ENCODE data around the gene RAD21L1.

RAD21L1 gene

GRCh38 chr20:1274485-1275311 lies 48.9 kb downstream of the RAD21L1 start:
- in situ Hi-C loops (cut with MboI; ENCODE audit: low pct_unique_long_range_greater_than_20kb, low sequenced_read_pairs, unreplicated experiment): no loop called here
- no peak for TF ChIP-seq CTCF (IDR thresholded peaks at IDR 0.05; ENCODE audit: extremely low read depth, insufficient read depth, missing control alignments)

GRCh38 chr20:1275919-1276318 lies 50.1 kb downstream of the RAD21L1 start:
- DNase-seq (ENCODE audit: low spot score): no peak
- TF ChIP-seq CTCF (IDR thresholded peaks at IDR 0.05; ENCODE audit: extremely low read depth, insufficient read depth, missing control alignments): no peak
- in situ Hi-C loops (cut with MboI; ENCODE audit: low pct_unique_long_range_greater_than_20kb, low sequenced_read_pairs, unreplicated experiment): no loop called here

More at GRCh38 chr20:1274485-1275311, 48.9 kb downstream of the RAD21L1 start:
- no peak for DNase-seq (ENCODE audit: low spot score)

DNA sequence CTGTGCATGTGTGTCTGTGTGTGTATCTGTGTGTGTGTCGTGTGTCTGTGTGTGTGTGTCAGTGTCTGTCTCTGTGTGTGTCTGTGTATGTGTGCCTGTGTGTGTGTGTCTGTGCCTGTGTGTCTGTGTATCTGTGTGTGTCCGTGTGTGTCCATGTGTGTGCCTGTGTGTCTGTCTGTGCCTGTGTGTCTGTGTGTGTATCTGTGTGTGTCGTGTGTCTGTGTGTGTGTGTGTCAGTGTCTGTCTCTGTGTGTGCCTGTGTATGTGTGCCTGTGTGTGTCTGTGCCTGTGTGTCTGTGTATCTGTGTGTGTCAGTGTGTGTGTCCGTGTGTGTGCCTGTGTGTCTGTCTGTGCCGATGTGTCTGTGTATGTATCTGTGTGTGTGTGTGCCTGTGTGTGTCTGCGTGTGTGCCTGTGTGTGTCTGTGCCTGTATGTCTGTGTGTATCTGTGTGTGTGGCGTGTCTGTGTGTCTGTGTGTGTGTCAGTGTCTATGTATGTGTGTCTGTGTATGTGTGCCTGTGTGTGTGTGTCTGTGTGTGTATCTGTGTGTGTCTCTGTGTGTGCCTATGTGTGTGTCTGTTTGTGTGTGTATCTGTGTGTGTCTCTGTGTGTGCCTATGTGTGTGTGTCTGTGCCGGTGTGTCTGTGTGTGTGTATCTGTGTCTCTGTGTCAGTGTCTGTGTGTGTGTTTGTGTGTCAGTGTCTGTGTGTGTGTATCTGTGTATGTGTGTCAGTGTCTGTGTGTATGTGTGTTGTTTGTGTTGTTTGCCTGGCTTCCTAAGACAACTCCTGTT lies 51.9 kb downstream of the RAD21L1 start:
- DNase-seq (ENCODE audit: low spot score): no peak
- no peak for TF ChIP-seq CTCF (IDR thresholded peaks at IDR 0.05; ENCODE audit: extremely low read depth, insufficient read depth, missing control alignments)
- in situ Hi-C loops (cut with MboI; ENCODE audit: low pct_unique_long_range_greater_than_20kb, low sequenced_read_pairs, unreplicated experiment): no loop called here

GRCh38 chr20:1278993-1279392 lies 53.1 kb downstream of the RAD21L1 start:
- no peak for TF ChIP-seq CTCF (IDR thresholded peaks at IDR 0.05; ENCODE audit: extremely low read depth, insufficient read depth, missing control alignments)

GRCh38 chr20:1280195-1281102 lies 54.6 kb downstream of the RAD21L1 start:
- DNase-seq (ENCODE audit: low spot score): no peak
- in situ Hi-C loops (cut with MboI; ENCODE audit: low pct_unique_long_range_greater_than_20kb, low sequenced_read_pairs, unreplicated experiment): no loop called here
- no peak for TF ChIP-seq CTCF (IDR thresholded peaks at IDR 0.05; ENCODE audit: extremely low read depth, insufficient read depth, missing control alignments)

More at GRCh38 chr20:1278993-1279392, 53.1 kb downstream of the RAD21L1 start:
- in situ Hi-C loops (cut with MboI; ENCODE audit: low pct_unique_long_range_greater_than_20kb, low sequenced_read_pairs, unreplicated experiment): no loop called here
- no peak for DNase-seq (ENCODE audit: low spot score)

Data from GM13977 (cell line).